DMS153 treated with DMSO at 0.1 percent for 48 hours (cell line): ENCODE measurements around the gene CREBL2.

Experiments used
- DNase-seq: peaks from one replicate; lab custom pipeline; 2025; ENCODE audit not compliant: unreplicated experiment; lab: John Stamatoyannopoulos, UW

The CREBL2 gene

DNA sequence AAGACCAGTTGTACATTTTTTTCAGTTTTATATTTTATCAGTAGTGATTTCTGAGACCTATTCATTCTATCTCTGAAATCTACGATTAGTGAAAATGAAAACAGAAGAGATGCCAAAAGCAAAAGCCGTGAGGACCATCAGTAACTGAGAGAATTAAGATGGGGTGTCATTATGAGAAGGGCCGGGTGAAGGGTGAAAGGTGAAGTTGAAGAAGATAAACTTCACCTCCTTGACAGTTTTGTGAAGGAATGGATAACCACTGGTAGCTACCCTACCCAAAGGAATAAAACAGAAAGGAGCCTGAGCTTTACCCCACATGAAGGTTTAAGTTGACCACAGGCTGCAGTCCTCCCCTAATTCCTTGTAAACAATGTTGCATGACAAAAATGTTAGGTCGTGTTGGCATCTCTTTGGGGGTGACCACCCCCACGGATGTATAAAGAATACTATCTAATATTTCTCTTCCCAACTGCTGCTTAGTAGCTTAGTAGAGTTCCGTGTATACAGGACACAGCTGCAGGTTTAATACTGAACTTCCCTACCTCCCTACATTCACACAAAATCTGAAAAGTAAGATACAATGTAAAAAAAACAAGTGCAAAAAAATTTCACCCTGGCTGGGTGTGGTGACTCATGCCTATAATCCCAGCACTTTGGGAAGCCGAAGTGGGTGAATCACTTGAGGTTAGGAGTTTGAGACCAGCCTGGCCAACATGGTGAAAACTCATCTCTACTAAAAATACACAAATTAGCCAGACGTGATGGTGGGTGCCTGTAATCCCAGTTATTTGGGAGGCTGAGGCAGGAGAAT lies 60.4 kb downstream of the CREBL2 start:
- DNase-seq, result no peak

DNA sequence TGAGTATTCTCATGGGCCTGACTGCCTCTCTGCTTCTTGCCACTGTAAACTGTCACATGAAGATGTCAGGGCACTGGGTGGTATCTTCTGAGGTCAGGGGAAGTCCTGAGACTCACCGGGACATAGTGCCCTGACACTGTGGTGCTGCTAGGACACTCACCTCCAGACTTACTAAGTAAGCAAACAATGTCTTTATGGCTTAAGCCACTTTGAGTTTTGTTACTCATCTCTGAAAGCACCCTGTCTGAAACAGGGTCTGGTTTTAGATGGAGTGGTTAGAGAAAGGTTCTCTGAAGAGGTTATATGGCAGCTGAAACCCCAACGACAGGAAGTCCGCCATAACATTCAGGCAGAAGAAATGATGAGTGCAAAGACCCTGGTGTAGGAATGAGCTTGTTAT lies 61.6 kb downstream of the CREBL2 start:
- DNase-seq, result no peak

DNA sequence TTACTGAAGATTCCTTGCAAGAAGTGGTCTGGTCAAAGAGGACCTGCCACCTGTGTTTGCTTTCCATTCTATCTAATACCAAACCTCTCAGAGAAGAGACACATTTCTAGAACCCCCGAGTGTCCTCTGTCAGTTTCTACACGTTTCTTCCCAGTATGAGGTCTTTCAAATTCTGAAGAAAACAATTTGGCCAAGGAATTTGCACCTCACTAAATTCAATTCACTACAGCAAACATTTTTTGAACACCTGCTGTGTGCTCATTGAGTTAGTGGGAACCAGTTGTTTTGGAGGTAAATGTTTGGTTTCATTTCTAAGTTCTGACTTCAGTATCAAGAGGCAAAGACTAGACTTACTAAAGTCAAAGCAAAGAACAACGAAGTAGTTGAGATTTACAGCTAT lies 64.9 kb downstream of the CREBL2 start:
- DNase-seq, result no peak

DNA sequence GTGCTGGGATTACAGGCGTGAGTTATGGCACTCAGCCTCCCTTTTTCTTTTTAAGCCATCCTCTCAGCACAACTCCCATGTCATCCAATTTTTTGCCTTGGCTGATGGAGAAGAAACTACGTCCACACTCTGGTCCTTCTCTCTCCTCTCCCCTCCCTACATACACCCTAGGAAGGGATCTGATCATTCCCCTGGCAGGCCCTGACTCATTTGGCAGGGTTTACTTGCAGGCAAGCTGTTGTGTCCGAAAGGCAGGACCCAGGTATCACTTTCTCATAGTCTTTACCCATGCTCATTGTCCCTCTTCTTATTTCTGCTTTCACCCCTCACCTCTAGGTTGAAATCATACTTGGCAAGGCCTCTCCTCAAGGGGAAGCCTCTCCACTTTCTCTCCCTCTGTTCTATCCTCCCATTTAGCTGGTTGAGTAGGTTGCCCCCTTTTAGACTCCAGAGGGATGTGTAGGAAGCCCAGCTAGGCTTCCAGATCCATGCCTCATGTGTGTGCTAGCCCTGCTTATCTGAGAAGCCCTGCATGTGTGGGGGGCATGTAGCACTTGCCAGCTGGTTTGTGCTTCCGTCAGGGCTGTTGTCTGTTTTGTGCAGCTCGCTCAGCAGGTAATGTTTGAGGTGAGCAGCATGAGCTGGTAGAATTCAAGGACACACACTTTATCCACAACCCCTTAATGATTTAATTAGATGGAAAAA lies 69.5 kb downstream of the CREBL2 start:
- DNase-seq, result no peak

DNA sequence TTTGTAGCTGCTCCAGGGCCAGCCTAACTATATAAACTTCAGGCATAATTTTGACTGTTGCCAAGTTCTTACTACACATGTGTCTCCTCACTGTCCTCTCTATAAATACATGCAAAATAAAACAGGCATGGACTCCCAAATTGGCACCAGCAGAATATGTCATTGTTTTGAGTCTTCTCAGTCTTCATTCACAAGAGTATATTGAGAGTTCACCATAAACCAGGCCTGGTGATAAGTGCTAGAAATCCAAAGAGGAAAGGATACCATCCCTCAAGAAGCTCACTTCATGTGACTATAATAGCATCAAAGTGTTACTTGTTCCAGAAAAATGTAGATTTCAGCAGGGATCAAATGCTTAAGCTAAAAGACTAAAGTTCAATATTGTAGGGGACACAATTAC lies 70.6 kb downstream of the CREBL2 start:
- DNase-seq, result no peak

DNA sequence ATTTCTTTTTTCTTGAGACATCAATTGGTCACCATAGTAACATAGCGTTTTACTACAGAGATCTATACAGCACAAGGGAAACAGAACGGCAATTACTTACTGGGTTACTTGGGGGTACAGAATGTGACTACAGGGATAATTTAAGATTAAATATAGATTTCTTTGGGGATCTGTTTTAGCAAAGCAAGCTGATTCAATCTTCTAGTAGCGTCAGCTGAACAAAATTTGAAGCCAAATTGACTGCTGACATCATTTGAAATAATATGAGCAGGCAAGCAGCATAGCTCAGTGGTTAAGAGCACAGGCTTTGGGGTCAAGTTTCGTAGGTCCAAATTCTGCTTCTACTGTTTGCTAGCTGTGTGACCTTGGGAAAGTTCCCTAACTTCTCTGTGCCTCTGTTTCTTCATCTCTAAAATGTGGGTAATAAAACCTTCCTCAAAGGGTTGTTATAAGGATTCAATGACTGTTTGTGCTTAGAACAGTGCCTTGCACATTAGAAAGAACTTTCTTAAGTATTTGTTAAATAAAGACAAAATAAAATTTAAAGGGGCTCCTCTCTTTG lies 71.5 kb downstream of the CREBL2 start:
- no peak for DNase-seq

DNA sequence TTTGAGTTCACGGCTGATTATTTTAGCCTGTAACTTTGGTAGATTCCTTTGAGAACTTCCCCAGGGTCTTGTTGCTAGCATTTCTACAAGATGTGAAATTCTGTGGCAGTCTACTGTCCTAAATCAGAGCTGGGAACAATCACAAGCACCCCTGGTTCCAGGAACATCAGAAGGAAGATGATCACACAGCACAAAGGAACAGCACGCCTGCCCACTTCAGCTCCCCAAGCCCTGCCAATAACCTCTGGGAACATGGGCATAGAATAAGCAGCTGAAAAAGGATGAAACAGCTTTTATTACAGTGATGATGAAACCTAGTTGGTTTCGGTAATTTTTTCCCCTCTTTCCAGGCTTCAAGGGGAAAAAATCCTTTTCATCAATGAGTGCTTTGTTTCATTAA lies 72.0 kb downstream of the CREBL2 start:
- no peak for DNase-seq

DNA sequence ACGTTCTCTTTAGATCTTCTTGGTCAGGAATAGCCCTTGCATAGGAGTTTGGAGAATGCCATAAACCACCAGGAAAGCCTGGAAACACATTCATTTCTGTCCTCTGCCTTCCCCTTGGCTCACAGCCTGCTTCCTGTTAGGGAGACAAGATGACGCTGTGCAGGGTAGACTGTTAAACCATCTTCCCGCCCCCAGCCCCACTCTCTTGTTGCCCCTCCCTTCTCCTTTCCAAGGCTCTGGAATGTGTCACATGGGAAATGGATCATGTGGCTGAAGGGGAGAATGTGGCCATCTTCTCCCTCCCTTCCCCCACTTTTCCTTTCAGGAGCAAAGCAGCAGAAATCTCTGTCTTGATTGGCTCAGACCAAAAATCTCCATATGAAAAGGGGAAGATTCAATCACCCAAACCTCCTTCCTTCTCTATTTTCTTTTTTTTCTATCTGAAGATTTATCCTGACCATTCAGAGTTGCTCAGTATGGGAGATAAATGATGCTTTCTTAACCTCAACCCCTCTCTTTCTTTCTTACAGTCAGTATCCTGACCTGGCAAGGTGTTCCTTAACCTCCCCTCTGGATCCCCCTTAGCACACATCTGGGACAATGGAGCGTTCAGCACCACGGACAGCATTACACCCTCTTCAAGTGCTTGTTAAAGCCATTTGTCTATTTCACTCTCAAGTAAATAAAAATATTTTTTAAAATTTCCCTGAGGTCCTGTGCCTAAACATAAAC lies 72.9 kb downstream of the CREBL2 start:
- peak; percentile 44 for DNase-seq

DNA sequence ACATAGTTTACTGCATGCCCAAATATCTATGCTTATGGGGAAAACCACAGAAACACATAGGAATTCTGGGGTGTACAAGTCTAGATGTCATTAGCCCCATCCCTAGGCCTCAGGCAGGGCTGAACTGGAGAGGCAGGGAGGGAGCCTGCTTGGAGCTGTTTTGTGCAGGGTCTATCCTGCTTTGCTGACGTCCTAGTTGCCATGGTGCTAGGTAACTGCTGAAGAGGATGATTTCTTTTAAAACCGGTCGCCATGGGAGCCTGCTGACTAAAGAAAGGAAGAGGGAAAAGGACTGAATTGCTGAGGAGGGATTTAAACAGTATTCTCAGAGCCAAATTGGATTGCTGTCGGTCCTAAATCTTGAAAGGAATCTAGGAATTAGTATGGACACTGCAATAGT lies 73.6 kb downstream of the CREBL2 start:
- peak; percentile 73 for DNase-seq

DNA sequence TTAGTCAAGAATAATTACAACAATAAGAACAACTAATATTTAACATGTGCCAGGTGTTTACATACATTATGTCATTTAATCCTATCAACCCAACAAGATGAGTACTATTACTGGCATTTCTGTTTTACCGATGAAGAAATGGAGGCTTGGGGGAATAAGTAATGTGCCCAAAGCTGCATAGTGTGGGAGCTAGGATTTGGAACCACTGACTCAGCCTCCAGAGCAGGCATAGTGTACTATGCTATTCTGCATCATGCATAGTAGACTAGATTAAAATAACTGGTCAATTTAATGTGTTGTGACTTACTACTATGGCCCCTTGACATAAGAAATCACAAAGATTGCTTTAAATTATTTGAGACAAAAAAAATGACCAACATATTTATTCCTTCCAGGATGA lies 74.8 kb downstream of the CREBL2 start:
- DNase-seq, result no peak

DNA sequence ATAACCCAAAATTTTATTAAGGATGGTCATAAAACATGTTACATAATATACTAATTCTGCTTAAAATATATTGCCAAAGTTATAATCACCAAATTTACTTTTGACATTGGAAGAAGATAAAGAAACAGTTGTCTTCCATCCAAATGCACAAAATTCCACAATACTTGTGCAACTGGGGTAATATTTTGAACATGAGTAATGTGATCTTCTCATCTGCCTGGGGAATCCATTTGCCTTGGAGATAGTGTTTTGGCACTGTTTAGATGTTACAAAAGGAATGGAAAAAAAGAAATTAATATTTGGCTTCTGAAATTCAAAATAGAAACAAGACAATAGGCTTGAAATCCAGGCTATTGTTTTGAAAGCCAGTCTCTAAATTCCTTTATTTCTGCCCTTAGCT lies 75.2 kb downstream of the CREBL2 start:
- no peak for DNase-seq

DNA sequence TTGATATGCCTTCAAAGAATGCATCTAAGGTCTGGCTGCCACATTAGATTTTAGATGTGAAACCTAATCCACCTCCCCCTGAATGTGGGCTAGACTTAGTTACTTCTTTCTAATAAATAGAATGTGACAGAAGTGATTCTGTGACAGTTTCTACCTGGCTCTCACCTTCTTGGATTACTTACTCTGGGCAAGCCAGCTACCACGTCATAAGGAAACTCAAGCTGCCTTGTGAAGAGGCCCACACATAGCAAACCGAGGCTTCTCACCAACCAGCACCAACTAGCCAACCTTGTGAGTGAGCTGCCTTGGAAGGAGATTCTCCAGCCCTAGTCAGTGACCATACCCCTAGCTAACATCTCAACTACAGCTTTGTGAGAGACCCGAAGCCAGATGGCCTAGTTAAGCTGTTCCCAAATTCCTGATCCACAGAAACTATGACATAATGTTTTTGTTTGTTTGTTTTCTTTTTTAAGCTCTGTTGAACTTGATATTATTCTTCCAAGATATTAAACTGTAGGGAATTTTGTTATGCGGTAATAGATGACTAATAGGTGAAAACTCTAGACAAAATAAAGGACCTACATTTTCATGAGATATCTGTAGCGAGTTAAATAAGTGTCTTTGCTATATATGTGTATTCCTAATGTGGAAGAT lies 78.1 kb downstream of the CREBL2 start:
- no peak for DNase-seq

DNA sequence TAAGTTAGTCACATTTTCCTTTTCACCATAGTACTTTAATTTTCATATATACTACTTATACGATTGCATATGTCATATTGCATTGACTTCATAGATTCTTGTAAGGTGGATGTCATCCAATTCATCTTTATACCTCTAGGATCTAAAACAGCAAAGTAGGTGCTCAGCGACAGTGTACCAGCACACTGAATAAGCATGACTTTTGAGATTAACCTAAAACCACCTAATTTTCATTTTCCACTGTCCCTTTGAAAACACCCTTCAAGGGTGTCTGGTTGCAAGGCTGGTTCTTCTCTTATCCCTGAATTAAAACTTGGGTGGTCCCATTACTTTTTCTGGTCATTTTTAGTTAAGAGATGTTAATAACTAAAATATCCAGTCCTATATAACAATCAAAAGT lies 79.9 kb downstream of the CREBL2 start:
- no peak for DNase-seq

DNA sequence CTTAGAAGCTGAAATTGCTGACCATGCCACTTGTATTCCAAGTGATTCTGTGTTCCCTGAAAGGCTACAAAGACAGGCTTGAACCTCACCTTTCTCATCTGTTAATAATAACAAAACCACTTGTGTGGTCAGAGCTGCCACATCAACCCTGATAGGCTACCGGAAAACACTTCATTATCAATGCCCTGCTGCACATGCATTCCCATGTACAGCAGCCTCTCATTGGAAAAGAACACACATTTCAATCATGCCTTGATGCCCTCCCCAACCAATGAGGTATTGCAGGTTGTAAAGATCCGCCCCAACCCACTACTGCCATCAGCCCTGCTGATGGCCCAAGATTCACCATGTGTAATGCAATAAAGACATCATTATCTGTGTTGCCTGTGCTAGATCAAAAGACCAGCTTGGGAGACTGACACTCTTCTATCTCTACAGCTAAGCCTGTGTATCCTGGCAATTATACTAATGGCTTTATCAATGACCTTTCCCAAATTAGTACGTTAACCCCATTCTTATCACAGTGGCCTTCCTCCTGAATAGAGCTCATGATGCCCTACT lies 81.5 kb downstream of the CREBL2 start:
- DNase-seq, result no peak
